Right hindlimb (tissue), 1 donor: Measurements from ENCODE around the gene ATAD3B.
"Not testable (repeated sequence)": the region's sequence is repeated elsewhere in the genome, so short reads cannot be mapped to it uniquely, and the experiment has no call there.

ENCODE experiments used
- DNase-seq: peaks from one replicate; pipeline ENCODE4 v3.0.0-alpha.2; 2018

The ATAD3B gene

DNA sequence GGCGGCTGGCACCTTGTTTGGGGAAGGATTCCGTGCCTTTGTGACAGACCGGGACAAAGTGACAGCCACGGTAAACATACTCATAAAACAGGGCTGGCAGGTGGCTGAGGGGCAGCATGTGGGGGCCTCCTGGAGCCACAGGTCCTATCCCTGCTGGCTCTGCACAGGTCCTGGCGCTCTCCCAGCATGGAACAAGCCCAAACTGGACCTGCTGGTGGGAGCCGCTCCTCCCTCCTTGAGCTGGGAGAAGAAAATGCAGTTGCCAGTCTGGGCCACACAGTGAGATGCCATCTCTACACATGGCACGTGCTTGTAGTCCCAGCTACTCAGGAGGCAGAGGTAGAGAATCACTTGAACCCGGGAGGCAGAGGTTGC lies 19.2 kb upstream of the ATAD3B start:
- DNase-seq: not testable (repeated sequence)

- no peak for DNase-seq
These were observed 18.7 kb upstream of the ATAD3B start for GRCh38 chr1:1452882-1453281.

DNA sequence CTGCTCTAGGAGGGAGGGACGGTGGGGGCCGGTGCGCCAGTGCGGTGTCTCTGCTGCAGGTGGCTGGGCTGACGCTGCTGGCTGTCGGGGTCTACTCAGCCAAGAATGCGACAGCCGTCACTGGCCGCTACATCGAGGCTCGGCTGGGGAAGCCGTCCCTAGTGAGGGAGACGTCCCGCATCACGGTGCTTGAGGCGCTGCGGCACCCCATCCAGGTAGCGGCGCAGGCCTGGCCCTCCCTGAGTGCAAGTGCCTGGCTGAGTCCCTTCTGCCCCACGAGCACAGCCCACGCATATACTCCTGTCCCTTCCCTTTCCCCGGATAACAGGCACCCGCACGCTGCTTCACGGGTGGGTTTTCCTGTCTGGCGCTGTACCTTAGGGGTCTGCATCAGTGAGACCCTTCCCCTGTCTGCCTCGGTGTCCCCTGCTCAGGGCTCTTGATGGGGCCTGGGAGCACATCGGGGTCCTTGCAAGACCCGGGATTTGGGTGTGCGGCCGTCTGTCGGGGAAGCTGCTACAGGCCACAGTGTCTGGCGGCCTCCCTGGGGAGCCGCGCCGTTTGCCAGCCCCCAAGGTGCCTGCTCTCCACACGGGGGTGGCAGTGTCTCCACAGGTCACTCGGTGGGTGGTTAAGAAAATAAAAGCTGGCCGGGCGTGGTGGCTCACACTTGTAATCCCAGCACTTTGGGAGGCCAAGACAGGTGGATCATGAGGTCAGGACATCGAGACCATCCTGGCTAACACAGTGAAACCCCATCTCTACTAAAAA lies 17.1 kb upstream of the ATAD3B start:
- not testable (repeated sequence) for DNase-seq

DNA sequence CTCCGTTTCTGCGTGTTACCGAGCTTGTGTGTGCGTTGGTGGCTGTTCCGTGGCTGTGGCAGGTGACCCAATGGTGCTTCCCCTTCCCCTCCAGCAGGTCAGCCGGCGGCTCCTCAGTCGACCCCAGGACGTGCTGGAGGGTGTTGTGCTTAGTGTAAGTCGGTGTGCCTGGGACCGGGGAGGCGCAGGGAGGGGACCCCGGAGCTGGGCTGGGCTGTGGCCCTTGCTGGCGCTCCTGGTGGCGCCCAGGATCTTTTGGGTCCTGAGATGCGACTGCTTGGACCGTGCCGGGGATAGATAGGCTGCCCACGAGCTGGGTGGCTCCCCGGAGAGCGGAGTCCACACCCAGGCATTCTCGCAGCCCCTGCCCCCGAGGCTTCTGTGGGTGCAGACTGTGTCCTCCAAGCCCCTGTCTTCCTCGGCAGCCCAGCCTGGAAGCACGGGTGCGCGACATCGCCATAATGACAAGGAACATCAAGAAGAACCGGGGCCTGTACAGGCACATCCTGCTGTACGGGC lies 16.1 kb upstream of the ATAD3B start:
- no peak for DNase-seq

GRCh38 chr1:1455934-1456333 lies 15.6 kb upstream of the ATAD3B start:
- DNase-seq: not testable (repeated sequence)

GRCh38 chr1:1456683-1457255 lies 14.8 kb upstream of the ATAD3B start:
- DNase-seq: not testable (repeated sequence)

DNA sequence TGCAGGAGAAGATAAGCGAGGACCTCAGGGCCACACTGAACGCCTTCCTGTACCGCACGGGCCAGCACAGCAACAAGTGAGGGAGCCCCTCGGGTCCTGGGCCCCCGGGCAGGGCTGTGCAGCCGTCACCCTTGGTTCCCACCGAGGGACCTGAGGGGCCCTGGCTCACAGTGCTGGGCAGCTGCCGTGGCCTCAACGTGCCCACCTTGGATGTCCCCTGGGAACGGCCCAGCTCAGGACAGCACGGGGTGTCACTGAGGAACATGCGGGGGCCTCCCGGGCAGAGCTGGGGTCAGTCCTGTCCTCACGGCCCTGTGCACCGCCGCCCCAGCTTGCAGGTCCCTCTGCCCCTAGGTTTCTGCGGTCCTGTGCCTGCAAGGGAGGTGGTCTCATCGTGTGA lies 12.4 kb upstream of the ATAD3B start:
- not testable (repeated sequence) for DNase-seq

DNA sequence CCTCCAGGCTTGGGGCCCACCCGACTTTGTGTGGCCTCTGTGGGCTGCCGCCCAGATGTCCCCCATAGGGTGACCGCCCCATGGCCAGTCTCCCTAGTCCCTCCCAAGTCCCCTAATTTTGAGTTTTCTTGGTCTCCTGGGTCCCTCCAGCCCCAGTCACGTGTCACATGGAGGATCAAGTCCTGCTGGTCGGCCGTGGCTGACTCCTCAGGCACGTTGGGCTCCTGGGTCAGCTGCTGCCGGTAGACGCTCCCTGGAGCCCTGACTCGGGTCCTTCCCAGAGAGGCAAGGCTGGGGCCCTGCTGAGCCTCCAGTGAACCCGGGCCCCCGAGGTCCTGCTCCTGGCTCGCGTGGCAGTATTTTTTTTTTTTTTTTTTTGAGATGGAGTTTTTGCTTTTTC lies 11.9 kb upstream of the ATAD3B start:
- DNase-seq: not testable (repeated sequence)

GRCh38 chr1:1460540-1461130 lies 10.9 kb upstream of the ATAD3B start:
- DNase-seq: no peak

DNA sequence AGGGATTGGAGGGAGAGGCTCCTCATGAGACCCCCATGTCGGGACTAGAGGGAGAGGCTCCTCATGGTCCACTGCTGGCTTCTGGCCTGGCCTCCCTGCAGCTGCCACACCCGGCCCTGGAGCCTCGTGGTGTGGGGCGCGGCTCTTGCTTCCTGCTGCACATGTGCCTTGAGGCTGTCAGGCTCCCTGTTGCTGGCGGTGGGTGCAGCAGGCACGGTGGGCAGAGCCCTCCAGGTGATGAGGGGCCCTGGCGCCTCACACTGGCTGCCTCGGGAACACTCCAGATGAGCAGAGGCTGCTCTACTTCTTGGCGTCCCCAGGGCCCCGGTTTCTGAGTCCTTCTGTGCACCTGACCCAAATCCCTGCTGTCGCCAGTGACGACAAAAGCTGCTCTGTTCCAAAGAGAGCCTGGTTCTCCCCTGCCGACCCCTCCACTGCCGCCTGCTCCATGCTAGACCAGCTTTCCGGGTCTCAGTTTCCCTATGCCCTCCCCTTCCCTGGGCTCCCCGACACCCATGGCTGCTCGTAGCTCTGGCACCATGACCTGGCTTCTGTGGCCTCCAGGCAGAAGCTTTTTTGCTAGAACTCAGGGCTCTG lies 9.7 kb upstream of the ATAD3B start:
- no peak for DNase-seq

DNA sequence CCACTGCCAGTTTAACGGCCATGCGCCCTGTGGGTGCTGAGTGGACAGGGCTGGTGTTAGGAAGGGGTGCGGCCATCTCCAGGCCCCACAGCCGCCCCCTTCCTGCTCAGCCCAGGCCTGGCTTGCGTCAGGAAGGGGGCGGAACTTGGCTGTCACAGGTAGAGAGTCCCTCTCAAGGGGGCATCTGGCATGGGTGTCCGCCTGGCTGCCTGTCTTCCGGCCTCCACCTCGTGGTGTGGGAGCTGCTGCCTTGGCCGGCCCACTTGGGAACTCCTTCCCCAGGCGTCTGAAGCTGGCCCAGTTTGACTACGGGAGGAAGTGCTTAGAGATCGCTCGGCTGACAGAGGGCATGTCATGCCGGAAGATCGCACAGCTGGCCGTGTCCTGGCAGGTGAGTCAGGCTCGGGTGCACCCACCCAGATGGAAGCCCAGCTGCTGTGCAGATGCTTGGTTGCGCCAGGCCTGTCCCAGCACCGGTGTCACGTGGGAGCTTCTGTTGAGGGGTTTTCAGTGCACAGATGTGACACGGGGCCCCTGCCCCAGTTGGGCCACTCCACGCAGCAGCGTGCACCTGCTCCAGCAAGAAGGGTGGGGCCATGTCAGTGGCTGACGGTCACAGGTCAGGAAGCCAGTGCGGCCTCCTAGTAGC lies 9.1 kb upstream of the ATAD3B start:
- DNase-seq: no peak

GRCh38 chr1:1463312-1463711 lies 8.3 kb upstream of the ATAD3B start:
- no peak for DNase-seq

GRCh38 chr1:1468196-1468985 lies 3.2 kb upstream of the ATAD3B start:
- not testable (repeated sequence) for DNase-seq

GRCh38 chr1:1470626-1471388 lies 758 bp upstream of the ATAD3B start:
- no peak for DNase-seq

DNA sequence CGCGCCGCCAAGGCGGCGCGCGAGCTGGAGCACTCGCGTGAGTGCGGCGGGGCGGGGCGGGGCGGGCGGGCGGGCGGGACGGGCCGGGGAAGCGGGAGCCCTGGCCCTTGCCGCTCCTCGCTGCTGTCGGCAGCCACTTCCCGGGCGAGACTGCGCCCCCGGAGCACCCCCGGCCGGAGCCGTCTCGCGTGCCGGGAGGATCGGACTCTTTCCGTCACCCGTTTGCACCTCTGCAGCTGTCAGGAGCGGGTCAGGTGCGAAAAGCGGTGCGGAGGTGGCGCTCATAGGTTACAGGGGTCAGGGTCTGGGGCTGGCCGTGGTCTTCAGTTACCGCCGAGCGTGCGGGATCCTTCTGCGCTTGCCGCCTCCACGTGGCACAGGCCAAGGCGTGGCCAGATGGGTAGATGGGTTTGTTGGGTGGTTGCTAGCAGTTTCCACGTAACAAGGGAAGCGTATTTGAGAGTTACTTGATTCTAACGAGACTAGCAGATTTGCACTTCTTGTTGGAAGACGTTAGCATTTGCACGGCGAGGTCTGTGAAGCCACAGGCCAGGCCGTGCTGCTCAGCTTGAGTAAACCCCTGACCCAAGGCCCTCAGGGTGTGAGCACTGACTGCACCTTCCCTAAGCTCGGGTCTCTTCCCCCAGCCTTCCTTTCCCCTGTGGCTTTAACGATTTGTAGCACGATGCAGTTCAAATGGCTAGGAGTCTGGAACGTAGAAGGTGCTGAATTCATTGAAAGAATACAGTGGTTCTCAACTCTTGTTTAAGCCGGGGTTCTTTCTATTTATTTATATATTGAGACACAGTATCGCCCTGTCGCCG lies 700 bp downstream of the ATAD3B start:
- not testable (repeated sequence) for DNase-seq

- not testable (repeated sequence) for DNase-seq
These were observed 4.4 kb downstream of the ATAD3B start for GRCh38 chr1:1476011-1476410.

DNA sequence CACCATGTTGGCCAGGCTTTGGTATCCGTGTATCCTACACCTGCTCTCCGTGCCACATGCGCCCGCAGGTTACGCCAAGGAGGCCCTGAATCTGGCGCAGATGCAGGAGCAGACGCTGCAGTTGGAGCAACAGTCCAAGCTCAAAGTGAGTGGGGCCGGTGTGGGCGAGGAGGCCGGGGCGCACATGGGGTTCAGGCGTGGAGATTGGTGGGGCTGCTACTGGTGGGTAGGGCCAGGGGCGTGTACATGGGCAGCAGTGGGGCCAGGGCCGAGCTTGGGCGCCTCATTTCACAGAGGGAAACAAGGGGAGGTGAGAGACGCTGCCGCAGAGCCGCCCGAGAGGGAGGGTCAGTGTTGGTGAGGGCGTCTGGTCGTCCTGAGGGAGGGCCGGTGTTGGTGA lies 5.6 kb downstream of the ATAD3B start:
- DNase-seq: no peak

DNA sequence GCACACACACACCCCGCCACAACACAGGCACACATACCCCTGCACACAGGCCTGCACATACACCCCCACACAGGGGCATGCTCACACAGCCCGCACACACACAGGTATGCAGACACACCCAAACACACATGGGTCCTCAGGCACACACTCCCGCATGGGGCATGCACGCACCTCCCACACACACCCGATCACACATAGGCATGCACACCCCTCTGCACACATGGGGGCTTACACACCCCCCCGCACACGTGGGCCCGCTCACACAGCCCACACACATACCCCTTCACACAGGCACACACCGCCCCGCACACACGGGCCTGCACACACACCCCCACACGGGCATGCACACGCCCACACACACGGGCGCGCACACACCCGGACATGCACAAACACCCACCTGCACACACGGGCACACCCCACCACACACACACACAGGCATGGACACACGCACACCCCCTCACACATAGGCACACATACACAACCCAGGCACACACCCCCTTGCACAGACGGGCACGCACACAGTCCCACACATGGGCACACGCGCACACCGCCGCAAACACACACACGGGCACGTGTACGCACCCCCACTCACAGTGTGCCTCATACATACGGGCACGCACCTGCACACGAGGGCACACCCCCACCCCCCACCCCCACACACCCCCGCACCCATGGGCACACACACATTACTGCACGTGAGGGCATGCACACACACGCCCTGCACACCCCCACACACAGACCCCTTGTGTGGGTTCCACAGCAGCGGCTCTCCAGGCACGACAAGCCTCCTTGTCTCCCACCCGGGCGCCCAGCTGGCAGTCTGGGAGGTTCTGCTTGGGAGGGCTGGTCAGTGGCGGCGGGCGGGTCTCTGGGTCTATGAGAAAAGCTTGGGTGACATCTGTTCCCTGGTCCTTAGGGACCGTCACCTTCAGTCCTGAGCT lies 8.3 kb downstream of the ATAD3B start:
- no peak for DNase-seq

DNA sequence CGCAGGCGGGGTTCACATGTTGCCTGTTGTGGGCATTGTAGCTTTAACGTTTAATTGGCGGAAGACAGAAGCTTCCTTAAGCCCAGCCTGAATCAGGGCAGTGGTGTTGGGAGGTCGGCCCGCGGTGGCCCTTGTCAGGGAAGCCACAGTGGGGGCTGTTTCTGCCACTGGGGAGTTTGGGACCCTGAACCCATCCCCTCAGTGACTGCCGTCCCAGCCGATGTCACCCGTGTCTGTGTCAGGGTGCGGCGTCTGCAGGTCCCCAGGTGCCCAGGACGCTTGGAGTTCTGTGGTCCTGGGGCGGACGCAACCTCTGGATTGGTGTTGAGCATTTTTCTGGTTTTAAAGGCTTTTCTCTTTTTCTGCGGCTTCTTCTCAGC lies 8.9 kb downstream of the ATAD3B start:
- DNase-seq: not testable (repeated sequence)
